ENCODE results near the gene MYH10.

The MYH10 gene

DNA sequence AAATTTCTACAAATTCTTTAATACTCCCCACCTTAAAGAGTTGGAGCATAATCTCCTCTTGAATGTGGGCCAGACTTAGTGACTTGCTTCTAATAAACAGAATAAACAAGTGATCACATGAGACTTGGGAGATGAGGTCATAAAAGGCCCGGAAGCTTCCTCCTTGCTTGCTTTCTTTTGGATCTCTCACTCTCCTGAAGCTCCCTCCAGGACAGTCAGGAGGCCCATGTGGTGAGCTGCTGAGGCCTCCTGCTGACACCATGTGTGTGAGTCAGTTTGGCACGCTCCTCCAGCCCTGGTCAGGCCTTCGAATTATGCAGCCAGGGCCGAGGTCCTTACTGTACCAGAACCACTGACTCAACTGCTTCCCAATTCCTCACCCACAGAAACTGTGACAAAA is 141.6 kb downstream of the MYH10 start:
- TF ChIP-seq, protein P1, sequence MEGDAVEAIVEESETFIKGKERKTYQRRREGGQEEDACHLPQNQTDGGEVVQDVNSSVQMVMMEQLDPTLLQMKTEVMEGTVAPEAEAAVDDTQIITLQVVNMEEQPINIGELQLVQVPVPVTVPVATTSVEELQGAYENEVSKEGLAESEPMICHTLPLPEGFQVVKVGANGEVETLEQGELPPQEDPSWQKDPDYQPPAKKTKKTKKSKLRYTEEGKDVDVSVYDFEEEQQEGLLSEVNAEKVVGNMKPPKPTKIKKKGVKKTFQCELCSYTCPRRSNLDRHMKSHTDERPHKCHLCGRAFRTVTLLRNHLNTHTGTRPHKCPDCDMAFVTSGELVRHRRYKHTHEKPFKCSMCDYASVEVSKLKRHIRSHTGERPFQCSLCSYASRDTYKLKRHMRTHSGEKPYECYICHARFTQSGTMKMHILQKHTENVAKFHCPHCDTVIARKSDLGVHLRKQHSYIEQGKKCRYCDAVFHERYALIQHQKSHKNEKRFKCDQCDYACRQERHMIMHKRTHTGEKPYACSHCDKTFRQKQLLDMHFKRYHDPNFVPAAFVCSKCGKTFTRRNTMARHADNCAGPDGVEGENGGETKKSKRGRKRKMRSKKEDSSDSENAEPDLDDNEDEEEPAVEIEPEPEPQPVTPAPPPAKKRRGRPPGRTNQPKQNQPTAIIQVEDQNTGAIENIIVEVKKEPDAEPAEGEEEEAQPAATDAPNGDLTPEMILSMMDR (IDR thresholded peaks at IDR 0.05; ENCODE audit: low read depth, low read length): no peak

DNA sequence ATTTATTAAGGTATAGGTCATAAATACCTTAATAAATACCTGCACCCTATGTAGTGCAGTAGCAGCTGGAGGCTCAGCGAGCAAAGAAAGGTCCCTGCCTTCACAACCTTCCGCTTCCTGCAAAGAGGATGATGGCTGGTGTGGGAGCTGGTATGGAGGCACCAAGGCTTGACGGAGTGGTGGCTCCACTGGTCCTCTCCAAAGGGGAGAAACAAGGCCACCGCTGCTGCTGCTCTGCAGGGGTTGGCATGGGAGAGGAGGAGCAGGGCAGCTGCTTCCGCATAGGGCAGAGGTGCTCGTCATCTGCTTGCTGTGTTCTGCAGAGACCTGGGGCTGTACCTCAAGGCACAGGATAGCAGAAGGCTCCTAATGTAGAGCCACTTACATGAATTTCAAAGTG is 142.0 kb downstream of the MYH10 start:
- no peak overlapping the region for H3K4me3 ChIP-seq (ENCODE audit: low read depth, low read length)
- TF ChIP-seq, protein P1 (IDR thresholded peaks at IDR 0.05; ENCODE audit: low read depth, low read length): no peak

More for the DNA sequence above, 141.6 kb downstream of the MYH10 start:
- H3K4me3 ChIP-seq (ENCODE audit: low read depth, low read length): no peak overlapping the region

DNA sequence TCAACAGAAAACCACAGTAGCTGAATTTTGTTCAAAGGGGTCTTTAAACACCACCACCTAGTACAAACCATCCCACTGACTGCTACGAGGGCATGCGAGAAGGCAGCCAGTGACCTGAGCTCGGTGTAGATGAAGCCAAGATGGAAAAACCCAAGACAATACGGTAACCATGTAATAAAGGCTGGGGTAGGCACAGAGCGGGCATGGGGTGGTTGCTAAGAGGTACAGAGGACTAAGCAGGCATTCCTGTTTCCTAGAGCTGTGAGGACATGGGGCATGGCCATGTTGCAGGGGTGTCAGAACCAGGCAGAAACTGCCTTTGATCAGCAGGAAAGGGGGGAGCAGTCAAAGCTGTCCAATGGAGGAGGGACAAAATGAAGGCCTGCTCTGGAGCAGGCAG is 142.8 kb downstream of the MYH10 start:
- TF ChIP-seq, protein P1 (IDR thresholded peaks at IDR 0.05; ENCODE audit: low read depth, low read length): no peak
- no peak overlapping the region for H3K4me3 ChIP-seq (ENCODE audit: low read depth, low read length)

DNA sequence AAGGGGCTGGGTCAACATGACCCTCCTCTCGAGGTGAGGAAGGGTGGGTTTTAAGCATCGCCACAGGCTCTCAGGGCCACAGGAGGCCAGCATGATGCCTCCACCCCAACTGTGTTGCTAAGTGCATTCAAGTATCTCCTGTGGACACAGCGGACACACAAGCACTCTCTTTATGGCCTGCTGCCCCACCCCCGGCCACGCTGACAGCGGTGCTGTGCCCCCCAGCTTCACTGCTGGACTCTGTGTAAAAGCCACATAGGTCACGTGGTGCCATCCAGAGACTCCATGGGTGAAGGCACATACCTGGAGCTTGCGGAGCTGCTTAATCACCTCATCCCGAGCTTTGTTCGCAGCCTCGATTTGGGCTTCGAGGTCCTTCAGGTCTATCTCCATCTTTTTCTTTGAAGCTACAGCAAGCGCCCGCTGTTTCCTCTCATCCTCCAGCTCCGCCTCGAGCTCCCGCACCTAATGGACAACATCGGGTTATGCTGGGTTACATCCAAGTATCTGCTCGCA is 143.3 kb downstream of the MYH10 start:
- TF ChIP-seq, protein P1 (IDR thresholded peaks at IDR 0.05; ENCODE audit: low read depth, low read length): no peak
- H3K4me3 ChIP-seq (ENCODE audit: low read depth, low read length): no peak overlapping the region

DNA sequence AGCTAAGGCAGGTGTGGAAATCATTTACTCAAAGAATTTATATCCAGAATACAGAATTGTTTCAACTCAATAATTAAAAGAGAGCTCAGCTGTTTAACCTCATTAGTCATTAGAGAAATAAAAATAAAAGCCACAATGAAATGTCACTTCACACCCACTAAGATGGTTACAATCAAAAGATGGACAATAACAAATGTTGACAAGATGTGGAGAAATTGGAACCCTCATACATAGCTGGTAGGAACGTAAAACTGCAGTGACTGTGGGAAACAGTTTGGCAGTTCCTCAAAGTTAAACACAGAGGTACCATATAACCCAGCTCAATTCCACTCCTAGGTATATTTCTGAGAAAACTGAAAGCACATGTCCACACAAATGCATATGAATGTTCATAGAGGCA is 145.0 kb downstream of the MYH10 start:
- H3K4me3 ChIP-seq (ENCODE audit: low read depth, low read length): no peak overlapping the region
- TF ChIP-seq, protein P1 (IDR thresholded peaks at IDR 0.05; ENCODE audit: low read depth, low read length): no peak

DNA sequence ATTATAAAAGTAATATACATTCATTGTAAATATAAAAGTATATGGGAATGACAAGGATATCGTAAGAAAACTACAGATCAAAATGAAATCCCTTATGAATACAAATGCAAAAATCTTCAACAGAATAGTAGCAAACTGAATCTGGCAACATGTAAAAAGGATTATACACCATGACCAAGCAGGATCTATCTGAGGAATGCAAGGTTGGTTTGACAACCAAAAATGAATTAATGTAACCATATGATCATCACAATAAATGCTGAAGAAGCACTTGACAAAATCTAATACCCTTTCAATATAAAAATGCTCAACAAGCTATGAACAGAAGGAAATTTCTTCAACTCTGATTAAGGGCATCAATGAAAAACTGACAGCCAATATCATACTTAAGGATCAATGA is 146.1 kb downstream of the MYH10 start:
- no peak overlapping the region for H3K4me3 ChIP-seq (ENCODE audit: low read depth, low read length)
- TF ChIP-seq, protein P1 (IDR thresholded peaks at IDR 0.05; ENCODE audit: low read depth, low read length): no peak

DNA sequence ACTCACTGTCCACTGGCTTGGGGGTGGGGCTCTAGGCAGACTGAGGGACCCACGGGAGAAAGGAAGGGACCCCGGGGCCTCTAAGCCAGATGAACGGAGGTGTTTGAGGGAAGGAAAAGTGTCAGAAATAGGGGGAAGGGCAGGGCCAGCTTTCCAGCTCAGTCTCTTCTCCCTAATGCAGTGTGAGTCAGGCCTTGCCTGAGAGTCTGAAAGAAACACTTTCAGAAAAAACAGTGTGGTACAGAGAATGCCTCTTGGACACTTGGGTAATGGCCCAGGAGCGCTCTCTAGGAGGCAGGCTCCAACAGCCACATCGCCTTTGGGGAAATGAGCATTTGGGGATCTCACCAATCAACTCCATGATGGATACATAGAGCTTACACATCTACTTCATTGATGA is 148.0 kb downstream of the MYH10 start:
- no peak overlapping the region for H3K4me3 ChIP-seq (ENCODE audit: low read depth, low read length)

More for the DNA sequence above, 148.0 kb downstream of the MYH10 start:
- TF ChIP-seq, protein P1 (IDR thresholded peaks at IDR 0.05; ENCODE audit: low read depth, low read length): no peak
